ENCODE results near the gene NCAM1.

The NCAM1 gene

GRCh38 chr11:113249786-113250185, 288.6 kb downstream of the NCAM1 start:
- no peak for DNase-seq (ENCODE audit: low read depth)
- no peak overlapping the region for H3K4me3 ChIP-seq (ENCODE audit: low read depth, low read length)
- TF ChIP-seq CTCF (conservative IDR thresholded peaks at IDR 0.05; ENCODE audit: low read depth, low read length), result no peak

- no peak for TF ChIP-seq CTCF (conservative IDR thresholded peaks at IDR 0.05; ENCODE audit: low read depth, low read length)
- no peak for DNase-seq (ENCODE audit: low read depth)
- no peak overlapping the region for H3K4me3 ChIP-seq (ENCODE audit: low read depth, low read length)
Measured at GRCh38 chr11:113251281-113251680, 290.1 kb downstream of the NCAM1 start.

- DNase-seq (ENCODE audit: low read depth), result no peak
- H3K4me3 ChIP-seq (ENCODE audit: low read depth, low read length), result no peak overlapping the region
- TF ChIP-seq CTCF (conservative IDR thresholded peaks at IDR 0.05; ENCODE audit: low read depth, low read length), result no peak
Measured at GRCh38 chr11:113253406-113253805, 292.2 kb downstream of the NCAM1 start.

- no peak for TF ChIP-seq CTCF (conservative IDR thresholded peaks at IDR 0.05; ENCODE audit: low read depth, low read length)
- H3K4me3 ChIP-seq (ENCODE audit: low read depth, low read length), result no peak overlapping the region
- DNase-seq (ENCODE audit: low read depth), result no peak
Measured at GRCh38 chr11:113255096-113255495, 293.9 kb downstream of the NCAM1 start.

GRCh38 chr11:113255741-113256140, 294.5 kb downstream of the NCAM1 start:
- no peak for DNase-seq (ENCODE audit: low read depth)
- no peak overlapping the region for H3K4me3 ChIP-seq (ENCODE audit: low read depth, low read length)
- no peak for TF ChIP-seq CTCF (conservative IDR thresholded peaks at IDR 0.05; ENCODE audit: low read depth, low read length)

GRCh38 chr11:113256431-113257202, 295.4 kb downstream of the NCAM1 start:
- no peak overlapping the region for H3K4me3 ChIP-seq (ENCODE audit: low read depth, low read length)
- TF ChIP-seq CTCF (conservative IDR thresholded peaks at IDR 0.05; ENCODE audit: low read depth, low read length), result no peak
- no peak for DNase-seq (ENCODE audit: low read depth)

- no peak overlapping the region for H3K4me3 ChIP-seq (ENCODE audit: low read depth, low read length)
- no peak for TF ChIP-seq CTCF (conservative IDR thresholded peaks at IDR 0.05; ENCODE audit: low read depth, low read length)
- DNase-seq (ENCODE audit: low read depth), result no peak
Measured at GRCh38 chr11:113260096-113260425, 298.8 kb downstream of the NCAM1 start.

Measured in choroid plexus epithelial cell (primary cell).